Measurements from ENCODE around the gene ARID1B. TPM values are rescaled to one million over a fixed set of nuclear protein-coding genes. Genes with fewer than 3 reads are reported as not detected.

Gene ARID1B
- total RNA-seq, 1 experiment from 2014 or later, result 24.2 TPM

DNA sequence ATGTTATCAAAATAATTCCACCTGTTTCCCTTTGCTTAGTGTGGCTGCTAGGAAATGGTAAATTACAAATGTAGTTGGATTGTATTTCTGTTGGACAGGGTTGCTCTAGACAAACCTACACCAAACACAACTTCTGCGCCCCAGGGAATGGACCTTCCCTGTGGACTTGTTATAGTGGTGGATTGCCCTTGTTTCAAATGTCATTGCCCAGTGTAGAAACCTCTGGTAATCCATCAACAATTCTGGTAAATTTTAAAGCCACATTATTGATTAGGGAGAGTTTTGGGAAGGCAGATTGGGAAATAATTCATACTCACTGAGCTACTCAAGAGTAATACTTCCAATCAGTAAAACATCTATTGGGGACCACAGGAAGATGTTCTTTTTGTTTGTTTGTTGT, 239.8 kb downstream of the ARID1B start:
- DNase-seq, result no peak
- no peak overlapping the region for H2AFZ ChIP-seq (ENCODE audit: low read length)
- no peak overlapping the region for H3K27ac ChIP-seq (ENCODE audit: low read length)
- no peak overlapping the region for H3K4me3 ChIP-seq (ENCODE audit: low read length)
- H3K9me2 ChIP-seq (replicated peaks; ENCODE audit: low read length), result no peaks in the 10 kb centered on the region
- H3K36me3 ChIP-seq (ENCODE audit: low read depth, low read length), result no peaks in the 10 kb centered on the region
- H3K79me2 ChIP-seq (ENCODE audit: low read length), result peaks cover 59% of the 10 kb centered on the region
- no peak for ATAC-seq
- H3K4me1 ChIP-seq (ENCODE audit: insufficient read depth, low read length), result no peaks in the 10 kb centered on the region
- no TSS peak for BruUV-seq (replicated peaks)
- CTCF ChIA-PET, result interaction anchor here (0.6 to 0.7 kb wide), 2 partner anchors 166 to 331 kb away, joined by 3 read pairs; no protein-coding TSS in a partner anchor
- POLR2A ChIA-PET (ENCODE audit: unreplicated experiment), result no interaction called here
- no peak overlapping the region for H3K4me2 ChIP-seq (ENCODE audit: low read length)
- TF ChIP-seq EZH2 (IDR thresholded peaks at IDR 0.05; ENCODE audit: low read length, unreplicated experiment), result no peak
- TF ChIP-seq EZH2phosphoT487 (IDR thresholded peaks at IDR 0.05; ENCODE audit: borderline replicate concordance, low read length), result no peak
- TF ChIP-seq, protein P1, sequence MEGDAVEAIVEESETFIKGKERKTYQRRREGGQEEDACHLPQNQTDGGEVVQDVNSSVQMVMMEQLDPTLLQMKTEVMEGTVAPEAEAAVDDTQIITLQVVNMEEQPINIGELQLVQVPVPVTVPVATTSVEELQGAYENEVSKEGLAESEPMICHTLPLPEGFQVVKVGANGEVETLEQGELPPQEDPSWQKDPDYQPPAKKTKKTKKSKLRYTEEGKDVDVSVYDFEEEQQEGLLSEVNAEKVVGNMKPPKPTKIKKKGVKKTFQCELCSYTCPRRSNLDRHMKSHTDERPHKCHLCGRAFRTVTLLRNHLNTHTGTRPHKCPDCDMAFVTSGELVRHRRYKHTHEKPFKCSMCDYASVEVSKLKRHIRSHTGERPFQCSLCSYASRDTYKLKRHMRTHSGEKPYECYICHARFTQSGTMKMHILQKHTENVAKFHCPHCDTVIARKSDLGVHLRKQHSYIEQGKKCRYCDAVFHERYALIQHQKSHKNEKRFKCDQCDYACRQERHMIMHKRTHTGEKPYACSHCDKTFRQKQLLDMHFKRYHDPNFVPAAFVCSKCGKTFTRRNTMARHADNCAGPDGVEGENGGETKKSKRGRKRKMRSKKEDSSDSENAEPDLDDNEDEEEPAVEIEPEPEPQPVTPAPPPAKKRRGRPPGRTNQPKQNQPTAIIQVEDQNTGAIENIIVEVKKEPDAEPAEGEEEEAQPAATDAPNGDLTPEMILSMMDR (conservative IDR thresholded peaks at IDR 0.05; ENCODE audit: low read depth, low read length), result no peak
- H3F3A ChIP-seq (ENCODE audit: low read length, unreplicated experiment), result no peaks in the 10 kb centered on the region
- H4K20me1 ChIP-seq (ENCODE audit: low read length), result no peaks in the 10 kb centered on the region
- H3K9me3 ChIP-seq (ENCODE audit: low read length), result no peaks in the 10 kb centered on the region
- H3K27me3 ChIP-seq (ENCODE audit: low read length), result no peaks in the 10 kb centered on the region
- intact Hi-C loops (cut with micrococcal nuclease), result no loop called here
- H3K9ac ChIP-seq (ENCODE audit: low read length), result no peak overlapping the region

DNA sequence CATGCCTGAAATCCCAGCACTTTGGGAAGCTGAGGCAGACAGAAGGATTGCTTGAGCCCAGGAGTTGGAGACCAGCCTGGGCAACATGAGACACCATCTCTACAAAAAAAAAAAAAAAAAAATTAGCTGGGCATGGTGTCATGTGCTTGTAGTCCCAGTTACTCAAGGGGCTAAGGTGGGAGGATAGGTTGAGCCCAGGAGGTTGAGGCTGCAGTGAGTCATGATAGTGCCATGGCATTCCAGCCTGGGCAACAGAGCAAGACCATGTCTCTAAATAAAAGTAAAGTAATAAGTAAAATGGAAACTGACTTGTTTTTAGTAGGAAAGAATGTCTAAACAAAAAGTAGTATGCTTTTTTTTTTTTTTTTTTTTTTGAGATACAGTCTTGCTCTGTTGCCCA, 240.7 kb downstream of the ARID1B start:
- ChIA-PET CTCF (interaction anchor here (0.7 kb wide), 1 partner anchor 167 kb away, joined by 3 read pairs; no protein-coding TSS in a partner anchor), POLR2A (ENCODE audit: unreplicated experiment) (no interaction called here)
- Histone ChIP-seq H3K27me3 (ENCODE audit: low read length) (no peaks in the 10 kb centered on the region), H3K9ac (ENCODE audit: low read length) (no peak overlapping the region), H3K36me3 (ENCODE audit: low read depth, low read length) (no peaks in the 10 kb centered on the region), H3K9me2 (replicated peaks; ENCODE audit: low read length) (no peaks in the 10 kb centered on the region), H4K20me1 (ENCODE audit: low read length) (no peaks in the 10 kb centered on the region), H3K4me2 (ENCODE audit: low read length) (no peak overlapping the region), H2AFZ (ENCODE audit: low read length) (no peak overlapping the region), H3K79me2 (ENCODE audit: low read length) (peaks cover 67% of the 10 kb centered on the region), H3F3A (ENCODE audit: low read length, unreplicated experiment) (no peaks in the 10 kb centered on the region), H3K9me3 (ENCODE audit: low read length) (no peaks in the 10 kb centered on the region), H3K27ac (ENCODE audit: low read length) (no peak overlapping the region), H3K4me1 (ENCODE audit: insufficient read depth, low read length) (peaks cover 8% of the 10 kb centered on the region), H3K4me3 (ENCODE audit: low read length) (no peak overlapping the region)
- intact Hi-C loops (cut with micrococcal nuclease), result no loop called here
- no peak for TF ChIP-seq EZH2 (IDR thresholded peaks at IDR 0.05; ENCODE audit: low read length, unreplicated experiment)
- TF ChIP-seq, protein P1 (conservative IDR thresholded peaks at IDR 0.05; ENCODE audit: low read depth, low read length), result no peak
- no peak for TF ChIP-seq EZH2phosphoT487 (IDR thresholded peaks at IDR 0.05; ENCODE audit: borderline replicate concordance, low read length)
- DNase-seq (peak; percentile 4), ATAC-seq (no peak)
- no TSS peak for BruUV-seq (replicated peaks)

DNA sequence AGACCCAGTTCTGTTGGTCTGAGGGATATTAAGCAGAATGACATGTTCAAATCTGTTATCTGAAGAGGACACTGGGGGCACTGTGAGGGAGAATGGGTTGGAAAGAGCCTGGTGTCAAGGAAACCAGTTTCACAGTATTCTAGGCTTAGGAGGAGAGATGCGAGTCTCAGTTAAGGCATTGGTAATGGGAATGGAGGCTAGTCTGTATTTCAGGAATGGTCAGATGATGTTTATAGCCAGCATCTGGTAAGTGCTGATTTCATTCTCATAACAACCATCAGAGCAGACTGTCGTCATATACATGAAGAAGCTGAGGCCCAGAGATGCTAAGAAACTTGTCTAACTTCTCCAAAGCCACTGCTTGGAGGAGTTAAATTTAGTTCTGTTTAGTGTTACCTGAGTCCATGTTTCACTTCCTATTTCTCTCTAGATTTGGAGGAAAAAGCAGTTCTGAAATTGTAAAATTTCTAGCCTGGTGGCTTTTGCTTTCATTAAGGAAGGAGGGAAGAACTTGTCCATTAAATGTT, 242.0 kb downstream of the ARID1B start:
- no peak for ATAC-seq
- peak; percentile 22 for DNase-seq
- H3K9me3 ChIP-seq (ENCODE audit: low read length), result no peaks in the 10 kb centered on the region
- TF ChIP-seq, protein P1 (conservative IDR thresholded peaks at IDR 0.05; ENCODE audit: low read depth, low read length), result no peak; the same call in 1 of the 2 replicates
- no peak for TF ChIP-seq EZH2 (IDR thresholded peaks at IDR 0.05; ENCODE audit: low read length, unreplicated experiment)
- no peak for TF ChIP-seq EZH2phosphoT487 (IDR thresholded peaks at IDR 0.05; ENCODE audit: borderline replicate concordance, low read length)
- H3K27ac ChIP-seq (ENCODE audit: low read length), result no peak overlapping the region
- H3K27me3 ChIP-seq (ENCODE audit: low read length), result no peaks in the 10 kb centered on the region
- H3K4me1 ChIP-seq (ENCODE audit: insufficient read depth, low read length), result peaks cover 8% of the 10 kb centered on the region
- no peak overlapping the region for H3K9ac ChIP-seq (ENCODE audit: low read length)
- ChIA-PET POLR2A (ENCODE audit: unreplicated experiment) (no interaction called here), CTCF (no interaction called here)
- no peaks in the 10 kb centered on the region for H3K9me2 ChIP-seq (replicated peaks; ENCODE audit: low read length)
- no peaks in the 10 kb centered on the region for H3K36me3 ChIP-seq (ENCODE audit: low read depth, low read length)
- no peak overlapping the region for H2AFZ ChIP-seq (ENCODE audit: low read length)
- BruUV-seq (replicated peaks), result no TSS peak
- H3K79me2 ChIP-seq (ENCODE audit: low read length), result peaks cover 74% of the 10 kb centered on the region
- H3K4me3 ChIP-seq (ENCODE audit: low read length), result no peak overlapping the region
- H3F3A ChIP-seq (ENCODE audit: low read length, unreplicated experiment), result no peaks in the 10 kb centered on the region
- intact Hi-C loops (cut with micrococcal nuclease), result no loop called here
- no peaks in the 10 kb centered on the region for H4K20me1 ChIP-seq (ENCODE audit: low read length)
- H3K4me2 ChIP-seq (ENCODE audit: low read length), result no peak overlapping the region
